Smooth muscle cell (in vitro differentiated cells): Measurements from ENCODE around the gene DMAC2. TPM values are rescaled to one million over a fixed set of nuclear protein-coding genes. Genes with fewer than 3 reads are reported as not detected.

ENCODE experiments used
- polyA plus RNA-seq: library from polyadenylated mRNA; unstranded; fragments of >200 nt; fragmentation: Nextera tagmentation; extraction: Ambion mirVana; gene quantifications from 2 replicates; pipeline ENCODE4 v1.2.1, GENCODE V29; 2016
- small RNA-seq: library from RNA; depleted of rRNA; stranded (forward); fragments of <200 nt; gene quantifications from one replicate; pipeline ENCODE3, GENCODE V24; 2014
- total RNA-seq: library from RNA; depleted of rRNA; stranded (reverse); fragments of >200 nt; gene quantifications from 2 replicates; pipeline ENCODE4 v1.2.3, GENCODE V29; 2014

Gene DMAC2
- total and polyA plus RNA-seq, 2 experiments from 2014 or later: 48.3 to 69.2 TPM

Small RNA genes within 50 kb of the gene (small RNA-seq; reads per million reads assigned to genes)
- not detected for gene RF00017

Other genes starting within 250 kb of the DMAC2 start
- gene CYP2S1, start 246.7 kb downstream of the DMAC2 start, total RNA-seq: 0.18 and 0.63 TPM in 2 replicates
- gene CYP2S1, start 246.7 kb downstream of the DMAC2 start, polyA plus RNA-seq: 1.8 and 6.1 TPM in 2 replicates
- 71.2 and 76.8 TPM in 2 replicates for gene AXL, start 220.7 kb downstream of the DMAC2 start, total RNA-seq
- gene AXL, start 220.7 kb downstream of the DMAC2 start, polyA plus RNA-seq: 16.9 and 27.0 TPM in 2 replicates
- 78.6 and 101 TPM in 2 replicates for gene HNRNPUL1, start 175.5 kb downstream of the DMAC2 start, total RNA-seq
- gene HNRNPUL1, start 175.5 kb downstream of the DMAC2 start, polyA plus RNA-seq: 121 and 125 TPM in 2 replicates
- gene CCDC97, start 129.7 kb downstream of the DMAC2 start, total RNA-seq: 3.0 and 7.5 TPM in 2 replicates
- 15.3 and 18.2 TPM in 2 replicates for gene CCDC97, start 129.7 kb downstream of the DMAC2 start, polyA plus RNA-seq
- 37.6 and 51.7 TPM in 2 replicates for gene TGFB1, start 86.0 kb downstream of the DMAC2 start, total RNA-seq
- 199 and 216 TPM in 2 replicates for gene TGFB1, start 86.0 kb downstream of the DMAC2 start, polyA plus RNA-seq
- 1.6 and 2.1 TPM in 2 replicates for gene B9D2, start 75.8 kb downstream of the DMAC2 start, total RNA-seq
- 12.2 and 13.9 TPM in 2 replicates for gene B9D2, start 75.8 kb downstream of the DMAC2 start, polyA plus RNA-seq
- gene TMEM91, start 63.4 kb downstream of the DMAC2 start, total RNA-seq: 11.0 and 19.2 TPM in 2 replicates
- 24.3 and 25.6 TPM in 2 replicates for gene TMEM91, start 63.4 kb downstream of the DMAC2 start, polyA plus RNA-seq
- gene EXOSC5, start 42.6 kb downstream of the DMAC2 start, total RNA-seq: 5.4 and 5.6 TPM in 2 replicates
- gene EXOSC5, start 42.6 kb downstream of the DMAC2 start, polyA plus RNA-seq: 19.5 and 22.1 TPM in 2 replicates
- 24.6 and 30.3 TPM in 2 replicates for gene BCKDHA, start 42.1 kb downstream of the DMAC2 start, total RNA-seq
- 47.9 and 53.9 TPM in 2 replicates for gene BCKDHA, start 42.1 kb downstream of the DMAC2 start, polyA plus RNA-seq
- gene B3GNT8, start 12.5 kb downstream of the DMAC2 start, total RNA-seq: 0.85 TPM in 2 replicates
- 1.7 and 3.0 TPM in 2 replicates for gene B3GNT8, start 12.5 kb downstream of the DMAC2 start, polyA plus RNA-seq
- not detected in 2 replicates for gene ERICH4, start 3.2 kb upstream of the DMAC2 start, total RNA-seq
- gene ERICH4, start 3.2 kb upstream of the DMAC2 start, polyA plus RNA-seq: not detected in 2 replicates
- gene CEACAM21, start 136.3 kb upstream of the DMAC2 start, total RNA-seq: not detected in 2 replicates
- gene CEACAM21, start 136.3 kb upstream of the DMAC2 start, polyA plus RNA-seq: not detected in 2 replicates
- not detected in 2 replicates for gene CEACAM4, start 187.2 kb upstream of the DMAC2 start, total RNA-seq
- gene CEACAM4, start 187.2 kb upstream of the DMAC2 start, polyA plus RNA-seq: not detected in 2 replicates
- not detected in 2 replicates for gene CEACAM7, start 248.4 kb upstream of the DMAC2 start, total RNA-seq
- gene CEACAM7, start 248.4 kb upstream of the DMAC2 start, polyA plus RNA-seq: not detected in 2 replicates